Measurements from ENCODE around the gene TMEM135.

DNA sequence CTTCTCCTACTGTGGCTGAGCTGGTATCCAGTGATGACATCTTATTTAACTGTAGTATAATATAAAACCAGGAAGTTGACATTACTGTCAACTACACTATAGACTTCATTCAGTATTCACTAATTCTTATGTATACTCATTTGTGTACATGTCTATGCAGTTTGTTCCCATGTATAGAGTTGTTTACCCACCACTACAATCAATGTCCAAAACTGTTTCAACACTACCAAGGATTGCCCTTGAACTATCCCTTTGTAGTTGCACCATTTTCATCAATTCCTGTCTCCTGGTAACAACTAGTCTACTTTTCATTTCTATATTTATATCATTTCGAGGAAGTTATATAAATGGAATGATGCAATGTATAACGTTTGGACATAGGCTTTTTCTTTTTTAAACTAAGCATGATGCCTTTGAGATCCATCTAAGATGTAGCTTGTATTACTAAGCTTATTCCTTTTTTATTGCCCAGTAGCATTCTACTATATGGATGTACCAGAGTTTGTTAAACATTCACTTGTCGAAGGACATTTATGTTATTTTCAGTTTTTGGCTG lies 39.2 kb downstream of the TMEM135 start:
- TF ChIP-seq, protein P1, sequence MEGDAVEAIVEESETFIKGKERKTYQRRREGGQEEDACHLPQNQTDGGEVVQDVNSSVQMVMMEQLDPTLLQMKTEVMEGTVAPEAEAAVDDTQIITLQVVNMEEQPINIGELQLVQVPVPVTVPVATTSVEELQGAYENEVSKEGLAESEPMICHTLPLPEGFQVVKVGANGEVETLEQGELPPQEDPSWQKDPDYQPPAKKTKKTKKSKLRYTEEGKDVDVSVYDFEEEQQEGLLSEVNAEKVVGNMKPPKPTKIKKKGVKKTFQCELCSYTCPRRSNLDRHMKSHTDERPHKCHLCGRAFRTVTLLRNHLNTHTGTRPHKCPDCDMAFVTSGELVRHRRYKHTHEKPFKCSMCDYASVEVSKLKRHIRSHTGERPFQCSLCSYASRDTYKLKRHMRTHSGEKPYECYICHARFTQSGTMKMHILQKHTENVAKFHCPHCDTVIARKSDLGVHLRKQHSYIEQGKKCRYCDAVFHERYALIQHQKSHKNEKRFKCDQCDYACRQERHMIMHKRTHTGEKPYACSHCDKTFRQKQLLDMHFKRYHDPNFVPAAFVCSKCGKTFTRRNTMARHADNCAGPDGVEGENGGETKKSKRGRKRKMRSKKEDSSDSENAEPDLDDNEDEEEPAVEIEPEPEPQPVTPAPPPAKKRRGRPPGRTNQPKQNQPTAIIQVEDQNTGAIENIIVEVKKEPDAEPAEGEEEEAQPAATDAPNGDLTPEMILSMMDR (IDR thresholded peaks at IDR 0.05; ENCODE audit: low read depth, low read length, poor library complexity, severe bottlenecking), result no peak
- TF ChIP-seq EZH2phosphoT487 (IDR thresholded peaks at IDR 0.05; ENCODE audit: borderline replicate concordance, low read length), result no peak
